Fibroblast of skin of left biceps (primary cell): Measurements from ENCODE around the gene VCAN.

Source experiments
- DNase-seq, 2 experiments: peaks; one replicate each; pipeline ENCODE4 v3.0.0-alpha.2; 2013; ENCODE audit warnings: low read depth in 2 of 2

Gene VCAN

DNA sequence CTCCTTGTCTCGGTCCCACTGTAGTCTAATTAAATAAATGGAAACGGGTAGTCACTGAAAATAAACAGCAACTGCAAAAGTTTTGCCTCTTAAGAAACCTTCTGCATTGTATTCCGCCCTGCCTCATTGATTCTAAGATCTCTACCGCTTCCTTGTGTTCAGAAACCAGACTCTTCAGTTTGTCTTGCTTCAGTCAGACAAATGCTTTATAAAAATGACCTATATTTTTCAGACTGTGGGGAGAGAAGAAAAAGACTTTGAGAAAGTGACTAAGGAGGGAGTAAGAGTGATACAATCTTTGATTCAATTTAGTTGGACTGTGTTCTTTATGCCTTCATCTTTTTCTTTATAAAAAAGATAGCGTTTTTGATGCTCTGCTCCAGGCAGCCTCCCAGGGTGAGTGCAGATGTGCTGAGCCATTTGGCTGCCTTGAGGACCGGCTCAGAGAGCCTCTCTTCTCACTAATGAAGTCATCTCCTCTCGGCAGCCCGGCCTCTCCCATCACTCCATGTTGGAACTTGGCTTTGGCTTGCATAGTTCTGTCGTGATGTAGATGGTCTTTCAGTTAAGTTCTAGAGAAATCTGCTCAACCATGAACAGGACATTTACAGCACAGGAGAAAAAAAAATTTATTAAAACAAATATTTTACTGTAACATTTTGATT lies 4.0 kb upstream of the VCAN start:
- no peak for DNase-seq

DNA sequence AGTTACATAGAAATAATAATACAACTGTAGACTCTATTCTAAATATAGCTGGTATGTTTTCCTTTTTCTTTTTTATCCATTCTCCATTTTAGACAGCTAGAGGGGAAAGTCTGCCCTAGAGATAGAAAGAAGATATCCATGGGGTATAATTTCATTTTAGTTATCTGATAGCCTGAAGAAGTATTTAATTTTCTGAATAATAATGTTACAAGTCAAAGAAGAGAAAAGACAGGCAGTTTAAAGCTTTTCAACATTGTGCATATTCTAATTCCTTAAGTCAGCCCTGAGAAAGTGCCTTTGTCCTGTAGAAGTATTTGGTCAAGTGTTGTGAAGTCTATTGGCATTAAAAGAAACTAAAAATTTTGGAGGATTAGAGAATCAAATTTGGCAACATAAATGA lies 2.5 kb upstream of the VCAN start:
- DNase-seq, result no peak

DNA sequence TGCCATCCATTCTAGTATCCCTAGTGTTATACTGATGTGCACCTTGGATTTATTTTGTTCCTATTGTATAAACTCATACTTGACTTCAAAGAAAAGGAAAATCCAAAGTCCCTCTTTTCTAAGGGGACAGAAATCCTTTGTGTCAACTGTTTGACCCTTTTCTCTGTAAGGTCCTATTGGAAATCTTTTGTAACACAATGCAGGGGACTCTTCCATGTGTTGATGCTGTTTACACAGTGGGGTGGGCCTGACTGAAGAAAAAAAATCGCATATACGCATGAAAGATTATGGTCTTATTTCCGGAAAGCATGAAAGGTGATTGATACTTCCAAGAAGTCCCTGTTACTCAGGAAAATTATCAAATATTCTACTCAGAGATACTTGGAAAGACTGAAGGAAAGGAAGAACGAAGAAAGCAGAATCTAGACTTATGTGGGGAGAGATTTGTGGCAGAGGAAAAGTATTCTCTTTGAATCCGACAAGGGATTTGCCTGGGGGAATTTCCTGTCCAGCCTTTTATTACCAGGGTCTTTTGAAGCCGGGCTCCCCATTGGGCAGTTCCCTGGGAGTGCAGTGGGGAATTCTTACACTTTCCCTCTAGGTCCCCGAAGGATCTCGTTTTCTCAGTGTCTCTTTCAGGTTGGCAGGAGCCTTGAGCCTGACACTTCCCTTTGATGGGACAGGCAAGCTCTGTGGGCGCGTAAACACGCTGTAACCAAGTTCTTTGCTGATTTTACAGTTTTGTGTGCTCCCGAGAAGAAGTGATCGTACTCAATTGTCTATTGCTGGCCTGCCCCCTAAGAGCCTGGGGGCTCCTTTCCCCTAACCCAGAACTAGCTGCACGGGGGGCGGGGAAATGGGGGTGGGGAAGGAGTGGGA lies 779 bp upstream of the VCAN start:
- DNase-seq, result no peak

DNA sequence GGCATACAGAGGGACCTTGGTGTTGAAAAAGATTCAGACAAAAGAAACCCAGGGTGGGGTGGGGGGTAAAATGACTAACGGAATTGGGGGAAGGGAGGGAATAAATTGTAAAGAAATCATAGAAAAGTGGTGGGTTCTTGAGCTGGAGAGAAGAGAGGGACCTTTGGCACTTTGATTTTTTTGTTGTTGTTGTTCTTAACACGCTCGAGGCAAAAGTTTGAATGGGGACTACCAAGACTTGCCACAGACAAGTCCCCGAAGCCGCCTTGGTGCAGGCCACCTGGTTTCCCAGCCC lies 616 bp downstream of the VCAN start:
- no peak for DNase-seq

DNA sequence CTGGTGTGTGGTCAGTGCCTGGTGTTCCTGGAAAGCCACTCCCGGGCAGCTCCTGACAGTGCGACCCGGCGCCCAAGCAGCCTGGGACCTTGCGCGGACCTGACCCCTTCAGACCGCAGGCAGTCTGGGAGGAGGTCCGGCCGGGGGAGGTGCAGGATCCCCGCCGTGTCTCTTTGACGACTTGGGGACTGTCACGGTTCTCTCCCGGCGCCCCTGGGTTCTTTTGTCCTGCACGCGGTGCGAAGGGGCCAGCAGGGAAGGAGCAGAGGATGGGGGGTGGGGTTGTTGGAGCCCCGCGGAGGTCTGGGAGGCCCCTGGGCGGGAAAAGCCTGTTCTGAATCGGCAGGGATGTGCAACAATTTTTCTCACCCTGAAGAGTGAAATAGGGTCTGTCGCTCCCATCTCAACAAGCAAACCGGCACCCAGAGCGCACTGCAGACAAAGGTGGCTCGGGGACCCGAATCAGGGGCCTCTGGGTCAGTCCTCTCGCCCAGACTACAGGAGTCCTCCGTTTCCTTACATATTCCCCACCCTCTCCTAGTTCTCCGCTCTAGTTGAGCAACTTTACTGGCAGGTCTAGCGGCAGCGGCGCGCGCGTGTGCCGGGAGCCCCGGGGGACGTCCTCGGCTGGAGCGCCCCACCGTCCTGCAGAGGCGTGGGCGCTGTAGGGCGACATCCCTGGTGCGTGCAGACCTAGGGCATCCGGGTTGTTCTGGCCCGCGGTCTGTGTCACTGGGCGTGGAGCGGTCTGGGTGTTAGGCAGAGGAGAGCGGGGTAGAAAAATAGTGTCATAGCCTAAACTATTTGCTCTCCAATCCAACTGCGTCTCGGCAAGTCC lies 1.2 kb downstream of the VCAN start:
- DNase-seq, result no peak

DNA sequence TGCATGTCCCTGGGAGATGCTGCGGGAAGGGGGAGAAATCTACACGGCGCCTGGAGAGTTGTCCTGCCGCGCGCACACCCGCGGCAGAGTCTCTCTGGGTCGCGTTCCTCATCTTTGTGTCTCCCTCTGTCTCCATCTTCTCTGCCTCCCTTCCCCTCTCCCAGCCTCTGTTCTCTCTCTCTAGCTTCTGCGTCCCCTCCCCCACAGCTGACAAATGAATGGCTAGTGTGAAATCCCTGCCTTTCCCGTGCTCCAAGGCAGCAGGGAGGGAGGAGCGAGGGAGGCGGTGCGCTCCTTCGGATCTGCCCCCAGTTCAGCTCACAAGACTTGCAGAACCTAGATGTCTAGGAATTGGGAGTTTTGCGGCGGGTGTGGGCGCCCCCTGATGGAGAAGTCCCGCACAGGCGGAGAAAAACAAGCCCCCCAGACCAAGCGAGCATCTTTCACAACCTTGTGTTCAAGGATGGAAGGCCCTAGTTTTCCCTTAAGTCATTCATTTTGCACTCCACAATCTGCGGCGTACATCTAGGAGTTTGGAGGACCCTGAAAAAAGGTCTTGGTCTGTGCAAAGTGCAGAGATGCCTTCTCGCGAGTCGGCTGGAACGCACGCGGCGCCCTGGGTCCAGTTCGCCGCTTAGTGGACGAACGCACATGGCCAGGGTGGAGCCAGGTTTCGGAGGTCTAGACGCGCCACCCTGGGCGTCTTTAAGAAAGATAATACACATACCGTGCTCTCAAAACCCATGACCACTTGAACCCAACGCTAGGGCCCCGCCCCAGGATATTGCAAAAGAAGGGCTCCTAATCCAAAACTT lies 2.0 kb downstream of the VCAN start:
- DNase-seq, result peak; percentile 98

DNA sequence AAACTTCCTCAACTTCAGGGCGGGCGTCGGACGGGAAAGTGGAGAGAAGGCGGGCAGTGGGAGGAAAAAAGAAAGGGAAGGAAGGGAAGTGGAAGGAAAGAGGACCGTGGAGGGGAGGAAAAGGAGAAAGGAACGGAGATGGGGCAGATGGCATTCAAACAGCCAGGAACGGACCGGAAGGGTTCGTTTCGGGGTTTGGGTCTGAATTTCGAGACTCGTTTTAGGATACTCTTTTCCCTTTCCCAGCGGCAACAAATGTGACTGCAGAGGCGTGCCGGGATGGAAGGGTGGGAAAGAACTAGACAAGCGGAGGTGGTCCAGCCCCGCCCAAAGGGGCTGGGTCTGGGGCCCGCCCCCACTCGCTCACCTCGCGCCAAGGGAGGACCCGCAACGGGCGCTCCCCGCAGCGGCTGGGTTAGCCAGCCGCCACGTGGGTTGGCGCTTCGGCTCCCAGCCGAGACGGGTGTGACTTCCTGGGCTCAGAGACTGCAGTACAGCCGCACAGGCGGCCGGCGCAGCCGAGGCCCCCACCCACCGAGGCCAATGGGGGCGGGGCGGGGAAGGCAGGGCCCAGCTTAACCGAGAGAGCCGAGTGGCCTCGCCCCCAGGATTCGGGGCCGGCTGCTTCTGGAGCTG lies 2.7 kb downstream of the VCAN start:
- DNase-seq, result peak; percentile 79 to 87

DNA sequence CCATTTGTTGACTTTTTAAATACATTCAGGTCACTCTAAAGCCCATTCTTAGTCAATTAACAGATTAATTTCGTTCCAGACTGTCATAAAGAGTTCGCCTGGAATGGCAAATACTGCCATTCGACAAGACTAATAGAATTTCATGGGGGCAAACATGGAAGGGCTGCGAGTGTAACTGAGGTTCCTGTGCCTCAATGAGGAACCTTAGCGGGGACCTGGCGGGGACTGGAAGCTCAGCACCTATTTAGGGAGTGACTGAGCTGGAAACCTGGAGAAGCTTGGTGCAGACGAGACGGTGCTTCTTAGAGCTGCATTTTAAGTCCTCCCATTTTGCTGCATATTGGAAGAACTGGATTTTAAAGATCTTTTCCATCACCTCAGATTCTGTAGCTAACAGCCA lies 3.4 kb downstream of the VCAN start:
- no peak for DNase-seq

DNA sequence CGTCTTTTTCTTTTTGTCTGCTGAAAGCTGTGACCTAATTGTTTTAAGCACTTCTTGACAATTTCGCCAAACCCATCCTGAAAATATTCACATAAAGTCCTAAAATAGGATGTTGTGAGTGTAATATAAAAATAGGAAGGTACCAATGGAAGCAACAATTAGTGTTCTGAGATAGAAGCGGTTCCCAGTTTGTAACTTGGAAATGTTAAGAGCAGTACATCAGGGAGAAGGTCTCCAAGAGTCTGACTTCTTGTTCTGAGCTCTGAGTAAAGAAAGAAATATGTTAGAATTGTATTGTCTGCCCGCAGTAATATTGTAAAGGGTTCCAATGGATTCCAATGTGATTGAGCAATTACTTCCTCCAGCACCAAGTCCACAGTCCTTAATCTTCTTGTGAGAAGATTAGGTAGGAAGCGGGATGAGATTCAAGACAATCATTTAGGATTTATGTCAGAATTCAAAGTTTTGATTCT lies 3.9 kb downstream of the VCAN start:
- peak; percentile 81 to 85 for DNase-seq

DNA sequence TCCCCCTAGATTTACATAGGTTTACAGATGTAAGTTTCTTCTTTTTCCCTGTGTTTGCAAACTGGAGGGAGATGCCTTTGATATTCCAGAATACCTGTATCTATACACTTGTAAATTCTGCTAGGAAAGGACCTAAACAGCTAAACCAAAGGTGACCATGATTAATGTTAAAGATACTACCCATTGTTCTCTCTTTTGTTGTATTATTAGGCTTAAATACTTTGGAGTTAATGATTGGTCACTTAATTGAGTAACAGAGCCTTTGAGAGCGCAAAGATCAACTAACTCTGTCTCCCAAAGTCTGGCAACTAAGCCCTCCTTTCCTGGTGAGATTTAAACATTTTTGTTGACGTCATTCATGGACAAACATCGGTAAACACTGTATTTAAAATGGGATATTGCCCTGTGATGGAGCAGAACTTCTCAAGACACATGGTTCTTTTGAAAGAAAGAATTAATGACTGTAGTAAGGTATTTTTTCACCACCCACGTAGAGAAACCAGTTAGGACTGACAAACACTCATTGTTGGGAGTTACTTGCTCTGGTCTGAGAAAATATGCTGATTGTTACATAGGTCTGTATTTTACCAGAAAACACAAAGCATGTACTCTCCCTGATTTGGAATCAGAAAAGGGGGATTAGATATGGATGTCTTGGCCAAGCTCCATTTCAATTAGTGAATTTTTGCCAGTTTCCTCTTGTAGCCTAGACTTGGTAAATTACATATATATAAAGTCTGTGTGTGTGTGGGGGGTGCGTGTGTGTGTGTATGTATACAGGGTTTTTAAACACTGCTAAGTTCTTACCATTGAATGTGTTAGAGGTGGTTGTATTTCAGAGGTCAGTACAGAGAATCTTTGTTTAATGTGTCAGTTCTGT lies 4.6 kb downstream of the VCAN start:
- no peak for DNase-seq

DNA sequence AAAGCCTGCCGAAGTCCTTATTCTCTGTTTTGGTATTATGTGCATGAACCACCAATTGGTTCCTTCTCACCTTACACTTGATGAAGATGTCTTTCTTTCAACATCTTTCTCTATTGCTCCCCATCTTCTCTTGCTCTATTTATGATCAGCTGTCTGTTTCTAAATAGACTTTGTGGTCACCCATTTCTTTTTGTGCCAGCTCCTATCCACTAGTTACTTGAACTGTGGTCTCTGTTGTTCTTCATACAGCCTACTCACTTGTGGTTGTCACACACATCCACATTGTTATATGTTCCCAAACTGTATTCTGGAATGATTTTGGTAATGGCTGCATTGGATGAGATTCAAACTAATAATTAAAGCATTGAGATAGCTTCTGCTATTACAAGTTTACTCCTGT lies 11.4 kb downstream of the VCAN start:
- no peak for DNase-seq

DNA sequence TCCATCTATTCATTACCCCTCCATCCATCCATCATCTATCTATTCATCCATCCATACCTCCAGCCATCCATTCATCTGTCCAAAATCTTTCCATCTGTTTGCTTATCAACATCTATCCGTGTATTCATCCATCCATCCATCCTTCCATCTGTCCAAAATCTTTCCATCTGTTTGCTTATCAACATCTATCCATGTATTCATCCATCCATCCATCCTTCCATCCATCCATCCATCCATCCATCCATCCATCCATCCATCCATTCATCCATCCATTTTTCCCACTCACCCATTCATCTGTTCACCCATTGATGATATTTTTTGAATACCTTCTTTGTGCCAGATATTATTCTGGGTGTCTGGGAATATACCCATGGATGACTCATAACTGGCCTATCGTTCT lies 12.8 kb downstream of the VCAN start:
- DNase-seq, result no peak

DNA sequence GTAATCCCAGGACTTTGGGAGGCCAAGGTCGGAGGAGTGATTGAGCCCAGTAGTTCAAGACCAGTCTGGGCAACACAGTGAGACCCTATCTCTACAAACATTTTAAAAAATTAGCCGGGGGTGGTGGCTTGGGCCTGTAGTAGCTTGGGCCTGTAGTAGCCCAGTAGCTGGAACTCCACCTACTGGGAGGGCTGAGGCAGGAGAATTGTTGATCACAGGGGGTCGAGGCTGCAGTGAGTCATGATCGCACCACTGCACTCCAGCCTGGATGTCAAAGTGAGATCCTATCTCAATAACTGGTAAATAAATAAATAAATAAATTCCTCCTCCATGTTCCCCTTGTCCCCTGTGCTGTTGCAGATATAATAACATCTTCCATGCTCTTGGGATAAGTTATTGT lies 14.3 kb downstream of the VCAN start:
- DNase-seq, result no peak

DNA sequence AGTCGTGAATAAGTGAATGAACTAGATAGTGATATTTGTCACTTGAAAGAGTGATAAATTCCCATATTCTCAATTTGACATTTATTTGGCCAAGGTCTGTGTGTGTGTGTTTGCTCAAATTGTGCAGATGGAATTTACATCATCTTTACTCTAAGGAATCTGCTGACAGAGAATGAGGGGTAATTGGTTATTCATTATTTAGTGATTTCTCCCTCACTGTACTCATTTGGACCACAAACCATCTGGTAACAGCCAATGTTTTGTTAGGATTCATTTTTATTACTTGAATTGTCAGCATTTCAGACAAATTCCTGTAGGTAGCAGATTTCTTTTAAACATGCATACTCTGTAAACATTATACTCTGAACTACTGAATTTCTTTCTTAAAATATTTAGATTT lies 15.6 kb downstream of the VCAN start:
- DNase-seq, result no peak

DNA sequence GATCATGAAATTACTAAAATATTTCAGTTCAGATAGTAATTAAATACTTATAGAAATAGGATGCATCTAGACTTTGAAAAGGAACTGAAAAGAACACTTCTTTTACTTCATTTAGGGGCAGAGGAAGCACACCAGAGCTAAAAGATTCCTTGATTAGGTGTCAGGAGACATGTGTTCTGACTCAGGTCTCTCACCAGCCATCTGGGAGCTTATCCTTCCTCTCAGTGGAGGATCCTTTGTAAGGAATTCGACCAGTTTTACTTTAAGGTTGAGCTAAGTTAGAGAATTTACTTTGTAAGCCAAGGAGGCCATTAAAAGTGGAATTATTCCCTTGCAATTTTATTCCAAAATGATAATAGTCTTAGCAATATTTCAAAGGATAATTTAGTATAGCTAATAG lies 16.7 kb downstream of the VCAN start:
- no peak for DNase-seq

DNA sequence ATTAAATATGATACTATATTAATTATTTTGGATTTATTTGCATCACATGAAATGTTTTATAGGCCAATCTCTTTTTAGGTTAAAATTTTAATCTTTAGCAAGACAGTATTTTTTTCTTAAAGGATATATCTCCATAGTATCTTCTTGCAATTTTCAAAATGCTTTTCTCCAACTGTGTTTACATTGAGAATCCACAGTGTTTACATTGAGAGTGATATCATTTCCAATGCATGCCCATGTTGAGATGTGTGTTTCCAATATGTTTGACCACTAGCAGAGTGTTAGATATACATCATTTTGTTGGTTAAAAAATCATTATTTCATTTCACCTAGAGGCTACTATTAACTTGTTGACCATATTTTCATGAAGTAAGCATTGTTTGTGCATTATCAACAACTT lies 17.3 kb downstream of the VCAN start:
- no peak for DNase-seq

DNA sequence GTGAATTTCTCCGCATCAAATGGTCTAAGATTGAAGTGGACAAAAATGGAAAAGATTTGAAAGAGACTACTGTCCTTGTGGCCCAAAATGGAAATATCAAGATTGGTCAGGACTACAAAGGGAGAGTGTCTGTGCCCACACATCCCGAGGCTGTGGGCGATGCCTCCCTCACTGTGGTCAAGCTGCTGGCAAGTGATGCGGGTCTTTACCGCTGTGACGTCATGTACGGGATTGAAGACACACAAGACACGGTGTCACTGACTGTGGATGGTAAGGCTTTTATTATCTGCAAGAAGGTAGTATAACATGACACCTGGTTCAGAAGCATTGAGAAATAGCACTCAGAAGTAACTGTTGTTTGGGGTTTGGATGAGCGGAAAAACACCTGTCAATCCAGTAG lies 18.7 kb downstream of the VCAN start:
- no peak for DNase-seq

DNA sequence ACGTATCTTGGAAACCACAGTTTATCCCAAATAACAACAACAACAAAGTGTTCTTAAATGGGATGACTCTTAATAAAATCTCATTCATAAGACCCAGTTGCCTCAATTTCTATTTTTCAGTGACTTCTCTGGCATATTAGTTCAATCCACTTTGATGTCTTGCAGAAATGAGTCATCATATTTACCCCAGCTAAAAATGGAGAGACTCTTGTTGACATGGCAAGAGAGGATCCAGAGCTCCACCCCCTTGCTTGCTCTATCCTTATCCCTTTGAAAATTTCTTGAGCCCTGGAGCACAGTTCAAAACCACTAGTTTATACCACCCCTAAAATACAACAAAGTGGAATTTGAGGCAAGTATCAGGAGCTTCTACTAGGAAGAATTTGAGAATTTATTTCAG lies 20.8 kb downstream of the VCAN start:
- no peak for DNase-seq

DNA sequence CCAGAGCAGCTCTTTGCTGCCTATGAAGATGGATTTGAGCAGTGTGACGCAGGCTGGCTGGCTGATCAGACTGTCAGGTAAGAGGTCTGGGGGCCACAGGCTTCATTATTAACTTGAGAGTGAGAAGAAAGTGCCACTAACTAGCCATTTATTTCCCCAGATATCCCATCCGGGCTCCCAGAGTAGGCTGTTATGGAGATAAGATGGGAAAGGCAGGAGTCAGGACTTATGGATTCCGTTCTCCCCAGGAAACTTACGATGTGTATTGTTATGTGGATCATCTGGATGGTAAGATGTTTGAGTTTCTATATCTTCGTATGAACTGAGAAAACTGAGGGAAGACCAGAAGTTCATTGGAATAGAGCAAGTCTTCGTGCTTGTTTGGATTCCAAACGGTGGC lies 22.1 kb downstream of the VCAN start:
- no peak for DNase-seq

DNA sequence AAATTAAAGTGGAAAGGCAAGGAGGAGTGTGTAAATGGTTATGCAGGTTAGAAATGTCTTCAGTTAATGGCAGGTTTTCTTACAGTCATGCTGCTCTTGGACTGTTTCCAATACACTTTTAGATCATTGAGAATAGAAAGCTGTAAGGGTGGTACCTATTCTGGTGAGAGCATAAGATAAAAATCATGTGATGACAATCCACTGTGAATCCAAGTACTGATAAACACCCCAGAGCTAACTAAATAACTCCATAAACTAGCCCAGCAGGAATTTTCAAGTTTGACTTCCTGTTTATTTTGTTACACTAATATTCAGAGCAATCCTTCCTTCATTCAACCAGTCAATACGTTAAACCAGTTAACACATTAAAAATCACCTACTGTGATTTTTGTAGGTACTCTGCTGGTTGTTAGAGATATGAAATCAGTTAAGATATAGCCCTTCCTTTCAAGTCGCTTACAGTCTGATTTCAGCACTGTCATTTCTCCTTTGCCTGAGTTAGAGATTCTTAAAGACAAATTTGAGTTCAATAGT lies 22.6 kb downstream of the VCAN start:
- no peak for DNase-seq
